Measurements from ENCODE around the gene TSSC4.
A peak's percentile ranks its signal among the peaks of the same experiment; 100 is the strongest.

Gene TSSC4

GRCh38 chr11:2387266-2387987, 13.1 kb upstream of the TSSC4 start:
- DNase-seq, result no peak

GRCh38 chr11:2388431-2389376, 11.8 kb upstream of the TSSC4 start:
- no peak for DNase-seq

DNA sequence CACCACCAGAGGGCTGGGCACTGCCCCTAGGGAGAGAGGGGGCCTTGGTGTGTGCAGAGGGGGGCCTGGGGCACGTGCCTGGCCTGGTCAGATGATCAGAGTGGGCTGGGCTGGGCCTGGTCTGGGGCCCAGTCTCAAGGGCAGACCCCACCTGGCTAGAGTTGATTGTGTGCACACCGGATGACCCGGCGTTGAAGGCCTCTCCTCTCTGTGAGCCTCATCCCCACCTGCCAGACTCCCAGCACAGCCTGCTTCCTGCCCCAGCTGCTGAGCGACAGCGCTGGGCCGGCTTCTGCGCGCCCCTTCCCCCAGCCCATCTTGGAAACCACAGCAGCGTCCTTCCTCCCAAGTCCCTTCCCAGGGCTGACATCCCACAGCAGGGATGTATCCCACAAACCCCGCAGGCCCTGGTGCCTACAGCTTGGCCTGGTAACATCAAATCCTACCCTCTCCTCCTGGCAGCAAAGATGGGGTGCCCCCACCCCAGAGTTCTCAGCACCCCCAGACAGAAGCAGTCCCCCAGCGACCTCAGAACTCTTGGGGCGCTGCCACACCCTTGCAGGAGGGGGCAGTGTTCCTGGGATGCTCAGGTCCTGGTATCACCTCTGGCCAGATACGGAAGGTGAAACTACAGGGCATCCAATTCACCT, 11.0 kb upstream of the TSSC4 start:
- DNase-seq, result no peak

GRCh38 chr11:2390091-2390724, 10.3 kb upstream of the TSSC4 start:
- DNase-seq, result no peak

DNA sequence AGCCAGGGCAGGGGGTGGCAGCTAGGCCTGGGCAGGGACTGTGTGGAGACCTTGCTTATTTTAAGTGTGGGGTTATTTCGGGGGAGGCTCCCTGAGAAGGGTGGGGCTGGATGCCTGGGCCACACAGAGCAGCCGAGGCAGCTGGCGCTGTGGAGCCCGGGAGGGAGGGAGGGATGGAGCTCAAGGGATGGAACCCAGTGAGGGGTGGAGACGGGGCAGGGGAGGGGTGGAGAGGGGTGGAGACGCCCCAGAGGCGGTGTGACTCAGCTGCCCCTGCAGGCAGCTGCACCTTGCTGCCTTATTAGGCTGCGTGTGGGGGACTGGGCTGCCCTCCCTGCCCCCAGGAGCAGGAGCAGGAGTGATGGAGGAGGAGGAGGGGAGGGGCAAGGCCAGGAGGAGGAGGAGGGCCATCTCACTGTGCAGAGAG, 9.8 kb upstream of the TSSC4 start:
- DNase-seq, result no peak

DNA sequence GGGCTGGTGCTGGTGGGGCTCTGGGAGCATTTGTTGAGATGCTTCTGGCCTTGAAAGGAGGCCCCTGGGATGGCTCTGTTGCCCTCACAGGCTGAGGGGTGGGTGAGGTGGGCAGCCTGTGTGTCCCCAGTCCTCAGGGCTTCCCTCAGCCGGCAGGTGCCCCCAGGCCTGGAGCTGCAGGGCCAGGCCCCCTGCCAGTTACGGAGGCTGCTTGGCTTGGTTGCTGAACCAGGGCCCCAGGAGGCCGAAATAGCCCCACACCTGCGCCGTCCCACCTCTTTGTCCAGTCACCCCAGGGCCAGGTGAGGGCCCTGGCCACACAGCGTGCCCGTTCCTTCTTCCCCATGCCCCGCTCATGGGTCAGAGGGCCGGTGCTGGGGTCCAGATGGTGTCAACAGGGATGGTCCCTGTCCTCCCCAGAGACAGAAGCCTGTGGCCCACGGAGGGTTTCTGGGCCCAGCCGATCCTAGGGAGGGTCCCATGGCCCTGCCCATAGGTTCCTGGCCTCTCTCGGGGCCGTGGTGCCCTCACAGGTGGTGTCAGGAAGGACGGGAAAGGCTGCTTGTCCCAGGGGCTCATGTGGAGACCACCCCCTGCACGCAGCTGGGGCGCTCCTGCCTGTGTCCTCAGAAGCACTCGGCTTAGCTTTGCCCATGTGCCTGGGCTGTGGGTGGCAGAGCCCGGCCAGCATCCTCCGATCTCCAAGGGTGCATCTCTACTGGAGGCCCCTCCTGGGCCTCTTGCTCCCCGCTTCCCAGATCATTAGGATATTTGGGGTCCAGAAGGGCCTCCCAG, 9.2 kb upstream of the TSSC4 start:
- DNase-seq, result no peak

DNA sequence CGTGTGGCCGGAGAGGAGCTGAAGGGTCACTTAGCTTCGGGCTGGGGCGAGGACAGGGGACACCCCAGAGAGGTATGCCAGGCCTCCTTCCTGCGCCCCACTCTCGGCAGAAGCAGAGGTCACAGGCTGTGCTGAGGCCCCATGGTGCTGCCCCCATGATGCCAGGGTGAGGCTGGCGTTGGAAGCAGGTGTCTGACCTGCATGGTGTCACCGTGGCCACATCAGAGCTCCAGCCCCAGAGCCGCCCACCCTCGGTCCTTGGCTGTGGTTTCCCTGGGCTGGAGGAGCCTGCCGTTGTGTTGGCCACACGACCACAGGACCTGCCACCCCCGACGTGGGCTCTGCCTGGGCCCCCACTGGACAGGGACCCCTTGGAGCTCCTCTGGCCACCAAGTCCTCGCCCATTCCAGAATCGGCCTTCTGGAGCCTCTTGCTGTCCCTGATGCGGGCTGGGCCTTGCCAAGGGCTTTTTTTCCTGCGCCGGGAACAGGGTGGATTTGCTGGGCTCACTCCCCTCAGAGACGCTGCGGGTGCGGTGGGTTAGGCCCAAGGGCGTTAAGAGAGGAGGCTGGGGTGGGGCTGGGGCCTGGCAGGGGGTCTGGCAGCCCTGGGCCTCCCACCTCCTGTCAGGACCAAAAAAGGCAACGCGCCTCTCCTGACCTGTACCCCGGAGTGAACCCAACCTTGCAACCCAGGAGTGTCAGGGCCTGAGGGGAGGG, 8.2 kb upstream of the TSSC4 start:
- no peak for DNase-seq

DNA sequence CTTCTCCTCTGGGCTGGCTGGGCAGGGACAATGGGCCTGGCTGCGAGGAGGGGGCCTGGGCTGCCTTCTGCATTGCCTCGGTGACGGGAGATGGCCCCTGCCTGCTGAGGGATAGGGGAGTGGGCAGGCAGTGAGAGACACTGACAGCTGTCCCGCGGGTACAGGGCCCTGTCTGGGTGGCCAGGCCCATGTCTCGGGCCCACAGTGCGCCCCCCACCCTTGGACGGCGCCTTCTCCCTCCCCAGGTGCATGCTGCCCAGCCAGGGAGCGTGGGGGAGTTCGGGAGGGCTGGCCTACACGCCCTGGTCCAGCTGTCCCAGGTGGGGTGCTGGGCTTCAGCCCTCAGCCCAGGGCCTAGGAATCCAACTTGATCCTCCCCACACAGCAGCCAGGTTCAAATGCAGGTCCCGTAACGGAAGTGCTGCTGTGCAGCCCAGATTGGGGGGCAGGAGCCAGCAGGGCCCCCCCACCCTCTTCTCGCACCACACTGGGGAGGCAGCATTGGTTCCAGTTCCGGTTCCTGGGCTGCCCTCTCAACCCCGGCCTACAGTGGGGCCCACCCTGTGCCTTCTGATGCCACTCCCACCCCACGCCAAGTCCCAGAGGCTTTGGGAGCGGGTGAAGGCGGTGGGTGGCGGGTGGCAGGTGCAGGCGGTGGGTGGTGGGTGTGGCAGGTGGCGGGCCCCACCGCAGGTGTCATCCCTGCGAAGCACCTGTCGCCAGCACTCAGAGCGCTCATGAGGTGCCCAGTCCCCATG, 7.3 kb upstream of the TSSC4 start:
- DNase-seq, result no peak

- DNase-seq, result no peak
Observed at GRCh38 chr11:2393941-2394817, 6.4 kb upstream of the TSSC4 start.

DNA sequence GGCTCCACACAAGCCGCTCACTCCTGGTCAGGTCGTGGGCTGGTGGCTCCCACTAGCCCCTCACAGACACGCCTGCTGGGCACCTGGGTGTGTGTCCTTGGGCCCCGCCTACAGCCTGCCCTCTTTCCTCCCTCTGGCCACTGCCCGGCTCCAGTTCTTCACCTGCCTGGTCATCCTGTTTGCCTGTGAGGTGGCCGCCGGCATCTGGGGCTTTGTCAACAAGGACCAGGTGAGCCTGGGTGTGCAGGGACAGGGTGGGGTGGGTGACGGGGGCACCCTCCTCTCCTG, 5.8 kb upstream of the TSSC4 start:
- DNase-seq, result no peak

DNA sequence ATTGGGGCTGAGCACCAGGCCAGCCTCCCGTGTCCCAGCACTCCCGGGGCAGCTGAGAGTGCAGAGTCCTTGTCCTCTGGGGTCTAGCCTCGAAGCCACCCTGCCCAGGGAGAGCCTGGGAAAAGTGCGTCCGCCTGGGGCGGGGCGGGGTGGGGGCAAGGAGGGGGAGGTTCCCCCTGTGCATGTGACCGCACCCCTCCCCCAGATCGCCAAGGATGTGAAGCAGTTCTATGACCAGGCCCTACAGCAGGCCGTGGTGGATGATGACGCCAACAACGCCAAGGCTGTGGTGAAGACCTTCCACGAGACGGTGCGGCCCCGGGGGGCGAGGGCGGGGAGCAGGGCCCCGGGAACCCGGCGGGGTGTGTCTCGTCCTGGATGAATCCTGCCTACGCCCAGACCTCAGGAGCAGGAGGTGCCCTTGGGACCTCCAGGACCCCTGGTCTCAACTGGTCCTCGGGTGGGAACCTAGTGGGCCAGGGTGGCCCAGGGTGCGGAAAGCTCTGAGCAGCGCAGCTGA, 5.3 kb upstream of the TSSC4 start:
- DNase-seq, result no peak

DNA sequence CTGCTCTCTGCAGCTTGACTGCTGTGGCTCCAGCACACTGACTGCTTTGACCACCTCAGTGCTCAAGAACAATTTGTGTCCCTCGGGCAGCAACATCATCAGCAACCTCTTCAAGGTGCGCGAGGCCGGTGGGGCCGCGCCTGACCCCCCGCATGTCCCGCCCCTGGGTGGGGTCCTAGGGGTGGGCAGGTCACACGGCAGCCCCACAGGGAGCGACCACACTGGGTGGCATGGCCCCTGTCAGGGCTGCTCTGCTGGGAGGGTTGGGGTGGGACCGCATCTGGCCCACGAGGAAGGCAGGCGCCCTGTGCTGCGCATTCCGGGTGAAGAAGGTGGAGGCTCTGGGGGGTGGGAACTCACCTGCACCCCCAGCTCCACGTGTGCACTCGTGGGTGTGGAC, 4.7 kb upstream of the TSSC4 start:
- DNase-seq, result no peak

DNA sequence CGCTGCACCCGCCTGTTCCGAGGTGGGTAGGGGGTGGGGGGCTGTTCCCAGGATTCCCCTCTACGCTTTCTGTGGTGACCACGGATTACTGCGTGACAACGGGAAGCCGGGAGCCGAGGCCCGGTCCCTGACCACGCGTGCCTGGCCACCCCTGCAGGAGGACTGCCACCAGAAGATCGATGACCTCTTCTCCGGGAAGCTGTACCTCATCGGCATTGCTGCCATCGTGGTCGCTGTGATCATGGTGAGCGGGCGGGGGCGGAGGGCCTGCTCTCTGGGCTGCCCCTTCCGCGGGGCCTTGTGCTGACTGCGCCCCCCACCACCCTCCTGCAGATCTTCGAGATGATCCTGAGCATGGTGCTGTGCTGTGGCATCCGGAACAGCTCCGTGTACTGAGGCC, 4.1 kb upstream of the TSSC4 start:
- no peak for DNase-seq

DNA sequence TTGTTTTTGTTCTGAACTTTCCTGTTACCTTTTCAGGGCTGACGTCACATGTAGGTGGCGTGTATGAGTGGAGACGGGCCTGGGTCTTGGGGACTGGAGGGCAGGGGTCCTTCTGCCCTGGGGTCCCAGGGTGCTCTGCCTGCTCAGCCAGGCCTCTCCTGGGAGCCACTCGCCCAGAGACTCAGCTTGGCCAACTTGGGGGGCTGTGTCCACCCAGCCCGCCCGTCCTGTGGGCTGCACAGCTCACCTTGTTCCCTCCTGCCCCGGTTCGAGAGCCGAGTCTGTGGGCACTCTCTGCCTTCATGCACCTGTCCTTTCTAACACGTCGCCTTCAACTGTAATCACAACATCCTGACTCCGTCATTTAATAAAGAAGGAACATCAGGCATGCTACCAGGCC, 3.5 kb upstream of the TSSC4 start:
- no peak for DNase-seq

DNA sequence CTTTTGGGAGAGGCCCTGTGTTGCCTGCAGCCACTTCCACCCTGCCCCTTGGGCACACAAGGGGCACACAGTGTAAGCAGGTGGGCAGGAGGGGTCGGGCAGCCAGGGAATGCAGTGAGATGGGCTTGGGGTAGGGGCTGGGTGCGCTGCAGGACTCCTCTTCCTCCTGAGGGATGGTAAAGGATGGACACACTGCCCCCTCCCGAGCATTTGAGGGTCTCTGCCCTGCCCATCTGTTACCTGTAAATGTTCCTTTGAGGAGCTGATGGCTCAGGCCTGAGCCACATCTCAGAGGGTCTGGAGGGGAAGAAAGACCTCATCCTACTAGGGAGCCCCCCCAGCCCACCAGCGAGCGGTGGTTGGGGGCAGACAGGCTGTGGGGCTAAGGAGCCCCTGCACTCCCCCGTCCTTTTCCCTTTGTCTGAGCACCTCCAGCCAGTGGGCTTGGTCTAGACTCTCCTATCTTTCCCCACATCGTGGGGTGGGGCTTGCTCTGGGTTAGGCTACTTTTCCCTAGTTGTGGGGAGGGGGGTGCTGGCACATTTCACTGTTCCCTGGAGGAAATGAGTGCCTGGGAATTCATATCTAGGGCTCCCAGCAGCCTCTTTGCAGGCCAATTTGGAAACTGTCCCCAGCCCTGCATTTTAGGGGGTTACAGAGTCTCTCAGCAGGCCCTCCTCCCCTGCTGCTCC, 1.7 kb upstream of the TSSC4 start:
- DNase-seq, result no peak

DNA sequence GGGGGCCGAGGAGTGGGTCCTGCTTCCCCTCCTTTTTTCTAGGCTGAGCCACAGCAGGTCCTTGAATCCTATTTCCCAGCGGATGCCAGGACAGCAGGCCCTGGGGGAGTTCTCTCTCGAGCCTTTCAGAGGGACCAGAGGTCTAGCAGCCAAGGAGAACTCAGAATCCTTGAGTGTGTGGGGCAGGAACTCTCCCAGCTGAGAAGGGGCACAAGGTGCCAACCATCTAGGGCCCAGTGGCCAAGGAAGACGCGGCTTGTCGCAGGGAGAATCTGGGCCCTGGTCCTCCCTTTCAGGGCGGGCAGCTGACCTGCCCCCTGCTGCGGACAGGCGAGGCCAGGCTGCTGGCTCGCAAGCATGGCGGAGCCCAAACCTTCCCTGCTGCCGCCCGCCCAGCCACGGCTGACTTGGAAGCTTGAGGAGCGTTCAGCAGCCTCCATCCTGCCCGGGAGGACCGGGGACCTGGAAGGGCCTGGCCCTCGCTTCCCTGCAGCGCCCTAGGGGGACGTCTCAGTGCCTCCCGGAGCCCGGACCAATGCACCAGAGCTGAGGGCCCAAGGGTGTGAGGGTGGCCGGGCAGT, 972 bp upstream of the TSSC4 start:
- no peak for DNase-seq

DNA sequence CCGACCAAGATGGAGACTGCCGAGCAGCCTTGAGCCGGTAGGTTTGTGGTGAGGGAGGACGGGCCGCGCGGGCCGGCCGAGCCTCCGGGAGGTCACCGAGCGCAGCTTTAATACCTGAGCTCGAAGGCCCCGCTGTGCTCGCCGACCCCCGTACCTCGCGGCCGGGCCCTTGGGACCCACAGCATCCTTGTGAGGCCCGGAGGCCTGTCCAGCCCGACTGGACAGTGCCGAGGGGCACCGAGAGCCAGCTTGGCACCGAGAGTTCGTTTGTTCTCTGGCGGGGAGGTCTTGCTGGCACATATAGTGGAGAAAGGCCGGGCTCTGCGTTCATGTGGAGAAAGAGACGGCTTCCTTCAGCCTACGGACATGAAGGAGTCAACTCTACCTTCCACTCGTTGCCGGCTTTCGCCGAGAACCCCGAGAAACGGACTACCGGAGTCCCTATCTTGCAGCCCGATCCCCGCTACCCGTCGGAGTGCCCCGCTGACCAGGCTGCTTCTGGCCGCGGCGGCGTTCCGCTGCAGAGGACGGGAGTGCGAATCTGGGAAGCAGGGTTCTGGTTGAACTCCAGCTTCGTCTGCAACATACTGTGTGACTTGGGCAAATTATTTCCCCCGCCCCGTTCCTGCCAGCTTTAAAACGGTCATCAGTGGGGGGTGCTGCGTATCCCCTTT, 349 bp downstream of the TSSC4 start:
- peak; percentile 22 for DNase-seq

DNA sequence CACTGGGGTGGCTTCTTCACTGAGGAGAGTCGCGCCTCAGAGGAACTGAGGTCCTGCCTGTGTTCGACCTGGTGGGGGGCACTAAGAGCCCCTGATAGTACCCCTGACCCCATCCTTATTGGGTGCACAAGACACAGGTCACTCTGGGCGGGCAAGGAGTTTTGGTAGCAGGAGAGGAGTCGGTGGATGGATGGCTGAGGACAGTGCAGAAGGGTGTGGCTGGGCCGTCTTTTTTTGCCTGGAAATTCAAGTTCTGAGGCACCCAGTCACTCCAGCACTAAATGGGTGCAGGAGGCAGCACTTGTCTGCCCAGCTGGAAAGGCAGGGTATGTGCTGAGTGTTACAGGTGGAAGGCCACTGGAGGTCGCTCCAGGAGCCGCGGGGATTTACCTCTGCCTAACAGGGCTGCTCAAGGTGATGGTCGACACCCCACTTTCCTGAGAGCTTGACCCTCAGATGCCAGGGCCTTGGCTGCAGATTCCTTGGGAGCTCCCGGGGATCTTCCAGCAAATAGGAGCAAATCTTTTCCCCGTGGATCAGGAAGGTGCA, 960 bp downstream of the TSSC4 start:
- DNase-seq, result no peak
